Measurements from ENCODE around the gene ZBBX. TPM values are rescaled to one million over a fixed set of nuclear protein-coding genes. Genes with fewer than 3 reads are reported as not detected.

ZBBX gene
- polyA plus RNA-seq, 3 donors from 2014 or later = not detected

Other genes starting within 250 kb of the ZBBX start
- not detected for gene SERPINI2, start 93.7 kb upstream of the ZBBX start, polyA plus RNA-seq

Data from immature natural killer cell (primary cell).